A549 (cell line): ENCODE measurements around the gene DAGLA. TPM values are rescaled to one million over a fixed set of nuclear protein-coding genes. Genes with fewer than 3 reads are reported as not detected.
"Not testable (repeated sequence)": the region's sequence is repeated elsewhere in the genome, so short reads cannot be mapped to it uniquely, and the experiment has no call there.

Experiments
- ATAC-seq, 2 experiments: fragments of 200-7000 bp in 1 of 2; fragments of >200 bp in 1 of 2; cut with Nextera tagmentation in 1 of 2; cut with Tn5 transposase in 1 of 2; 3 replicates each; pipeline versions ENCODE4 v1.8.0 to v1.9.1; 2018 to 2020; ENCODE audit warnings: mild to moderate bottlenecking in 1 of 2, moderate library complexity in 1 of 2
- CTCF ChIA-PET: fragments of 300-600 bp; sonication (Branson Sonifier 250); formaldehyde crosslinking; extraction: SDS; loops from one replicate; lab custom pipeline; 2021; ENCODE audit warnings: antibody characterized with exemption, inconsistent platforms; lab: Yijun Ruan, JAX
- POLR2A ChIA-PET: fragments of 350-600 bp; formaldehyde crosslinking; extraction: SDS; loops from one replicate; lab custom pipeline; 2021; ENCODE audit warnings: antibody characterized with exemption, inconsistent platforms; lab: Yijun Ruan, JAX
- DNase-seq, 2 experiments: peaks; one replicate each; pipeline versions ENCODE4 v3.0.0 to v3.0.0-alpha.2; 2011 to 2016; ENCODE audit warnings: low read depth in 1 of 2, low spot score in 1 of 2
- FAIRE-seq: peaks from 2 replicates; lab custom pipeline; 2011; peaks lifted over from hg19 to GRCh38; lab: Jason Lieb, UNC
- H3K27ac ChIP-seq, 2 experiments: fragments of >200 bp; sonication (Bioruptor Twin); formaldehyde crosslinking; 3 replicates each; pipeline ENCODE4 v1.5.1; 2016 to 2017
- H3K4me1 ChIP-seq: fragments of >200 bp; sonication (Bioruptor Twin); formaldehyde crosslinking; 3 replicates; pipeline ENCODE4 v1.6.1; 2016
- H3K4me2 ChIP-seq: fragments of >200 bp; sonication (Bioruptor Twin); formaldehyde crosslinking; 3 replicates; pipeline ENCODE4 v1.6.1; 2016
- H3K4me3 ChIP-seq: fragments of >200 bp; sonication (Bioruptor Twin); formaldehyde crosslinking; 3 replicates; pipeline ENCODE4 v1.5.1; 2016
- H3K9me3 ChIP-seq: fragments of >200 bp; sonication (Bioruptor Twin); formaldehyde crosslinking; 3 replicates; pipeline ENCODE4 v1.6.1; 2016
- CBX2 ChIP-seq: fragments of 200-600 bp; sonication (generic); IDR thresholded peaks from 2 replicates; pipeline ENCODE4 v1.6.1; 2016; ENCODE audit warnings: low read depth, mild to moderate bottlenecking, borderline replicate concordance
- EHF ChIP-seq: fragments of 250-450 bp; sonication (Bioruptor Pico); IDR thresholded peaks from 2 replicates; pipeline ENCODE4 v1.5.0; 2020; ENCODE audit warnings: mild to moderate bottlenecking
- FOSB ChIP-seq: fragments of 250-450 bp; sonication (Bioruptor Pico); IDR thresholded peaks from 2 replicates; pipeline ENCODE4 v1.5.0; 2020; ENCODE audit warnings: mild to moderate bottlenecking, moderate library complexity
- FOXS1 ChIP-seq: fragments of 250-450 bp; sonication (Bioruptor Pico); IDR thresholded peaks from 2 replicates; pipeline ENCODE4 v1.5.0; 2020; ENCODE audit warnings: mild to moderate bottlenecking, moderate library complexity
- GATA3 ChIP-seq: IDR thresholded peaks from 2 replicates; pipeline ENCODE4 v1.6.1; 2012; ENCODE audit warnings: borderline replicate concordance
- HEYL ChIP-seq: fragments of 250-450 bp; sonication (Bioruptor Pico); IDR thresholded peaks from 2 replicates; pipeline ENCODE4 v1.8.0; 2021; ENCODE audit warnings: mild to moderate bottlenecking, moderate library complexity
- HOXB13 ChIP-seq: fragments of 250-450 bp; sonication (Bioruptor Pico); IDR thresholded peaks from 2 replicates; pipeline ENCODE4 v1.5.0; 2020; ENCODE audit warnings: low read depth, mild to moderate bottlenecking, moderate library complexity
- HOXB5 ChIP-seq: fragments of 250-450 bp; sonication (Bioruptor Pico); IDR thresholded peaks from 2 replicates; pipeline ENCODE4 v1.5.0; 2020; ENCODE audit warnings: mild to moderate bottlenecking, moderate library complexity
- KDM5A ChIP-seq: fragments of 200-600 bp; sonication (generic); IDR thresholded peaks from 2 replicates; pipeline ENCODE4 v1.6.1; 2016; ENCODE audit warnings: antibody characterized with exemption, mild to moderate bottlenecking
- NR3C1 ChIP-seq: fragments of >200 bp; sonication (Bioruptor Twin); formaldehyde crosslinking; IDR thresholded peaks from 3 replicates; pipeline ENCODE4 v1.6.1; 2017
- RAD21 ChIP-seq, 2 experiments: fragments of >200 bp in 1 of 2; sonication (Bioruptor Twin) in 1 of 2; formaldehyde crosslinking in 1 of 2; IDR thresholded peaks in 1 of 2; conservative IDR thresholded peaks in 1 of 2; 2 replicates in 1 of 2; 3 replicates in 1 of 2; pipeline ENCODE4 v1.6.1; 2012 to 2018; ENCODE audit warnings: inconsistent platforms in 1 of 2
- SREBF2 ChIP-seq: fragments of 450-650 bp; IDR thresholded peaks from 2 replicates; pipeline ENCODE4 v1.6.1; 2014; ENCODE audit warnings: mild to moderate bottlenecking, moderate library complexity
- ZNF302 ChIP-seq: fragments of 250-450 bp; sonication (Bioruptor Pico); IDR thresholded peaks from 2 replicates; pipeline ENCODE4 v1.9.0; 2021; ENCODE audit warnings: inconsistent platforms, mild to moderate bottlenecking, moderate library complexity
- ZSCAN20 ChIP-seq: fragments of 250-450 bp; sonication (Bioruptor Pico); IDR thresholded peaks from 2 replicates; pipeline ENCODE4 v1.8.0; 2022; ENCODE audit warnings: mild to moderate bottlenecking, moderate library complexity
- WGBS: methylation state at CpG from one replicate; pipeline ENCODE4 v1.1.6; 2017; ENCODE audit errors: missing lambda C conversion rate; 5-methylcytosine and 5-hydroxymethylcytosine counted together
- polyA plus RNA-seq, 4 experiments: library from polyadenylated mRNA; depleted of rRNA in 3 of 4; stranded (reverse); fragments of >200 nt; fragmentation: RNase III in 1 of 4; extraction: RNeasy Plus Mini Kit Qiagen cat#74134 plus additional on column Dnase treatment in 1 of 4; gene quantifications; 2 replicates in 3 of 4; 3 replicates in 1 of 4; pipeline ENCODE4 v1.2.3, GENCODE V29; 2011 to 2017
- TF ChIP-seq, protein P1 (sequence below): IDR thresholded peaks from 2 replicates; pipeline ENCODE4 v1.6.1; 2012
- TF ChIP-seq, protein P2 (sequence below): fragments of 450-650 bp; IDR thresholded peaks from 2 replicates; pipeline ENCODE4 v1.6.1; 2014; ENCODE audit warnings: antibody characterized with exemption
- TF ChIP-seq, protein P3 (sequence below): fragments of 150-350 bp; IDR thresholded peaks from 2 replicates; pipeline ENCODE4 v1.6.1; 2014; ENCODE audit warnings: low read depth, mild to moderate bottlenecking, low read length
- TF ChIP-seq, protein P4 (sequence below): fragments of 250-450 bp; sonication (Bioruptor Pico); IDR thresholded peaks from 2 replicates; pipeline ENCODE4 v1.5.0; 2020; ENCODE audit warnings: low read depth, mild to moderate bottlenecking, moderate library complexity

DAGLA gene
- polyA plus RNA-seq, 2 of the 4 experiments (the other 2 are of a cell fraction) = 0.93 to 2.5 TPM

DNA sequence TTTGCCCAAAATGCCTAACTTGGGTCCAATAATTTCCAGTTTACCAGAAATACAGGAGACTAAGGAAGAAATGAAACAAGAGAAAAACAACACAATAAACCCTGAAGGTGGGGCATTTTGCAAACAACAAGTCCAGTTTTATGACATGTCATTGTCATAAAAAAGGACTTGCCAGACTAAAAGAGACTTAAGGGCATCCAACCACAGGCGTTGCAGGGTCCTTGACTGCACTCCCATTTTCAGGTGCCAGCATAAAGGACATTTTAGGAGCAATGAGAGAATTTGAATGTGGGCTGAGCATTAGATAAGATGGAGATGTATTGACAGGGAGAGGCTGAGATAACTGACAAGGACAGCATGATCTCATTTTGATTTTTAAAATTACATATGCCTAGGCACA is 28.1 kb upstream of the DAGLA start (continued):
- TF ChIP-seq, protein P1, sequence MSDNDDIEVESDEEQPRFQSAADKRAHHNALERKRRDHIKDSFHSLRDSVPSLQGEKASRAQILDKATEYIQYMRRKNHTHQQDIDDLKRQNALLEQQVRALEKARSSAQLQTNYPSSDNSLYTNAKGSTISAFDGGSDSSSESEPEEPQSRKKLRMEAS = no peak
- no peak for TF ChIP-seq GATA3
- TF ChIP-seq, protein P2, sequence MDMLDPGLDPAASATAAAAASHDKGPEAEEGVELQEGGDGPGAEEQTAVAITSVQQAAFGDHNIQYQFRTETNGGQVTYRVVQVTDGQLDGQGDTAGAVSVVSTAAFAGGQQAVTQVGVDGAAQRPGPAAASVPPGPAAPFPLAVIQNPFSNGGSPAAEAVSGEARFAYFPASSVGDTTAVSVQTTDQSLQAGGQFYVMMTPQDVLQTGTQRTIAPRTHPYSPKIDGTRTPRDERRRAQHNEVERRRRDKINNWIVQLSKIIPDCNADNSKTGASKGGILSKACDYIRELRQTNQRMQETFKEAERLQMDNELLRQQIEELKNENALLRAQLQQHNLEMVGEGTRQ = no peak

DNA sequence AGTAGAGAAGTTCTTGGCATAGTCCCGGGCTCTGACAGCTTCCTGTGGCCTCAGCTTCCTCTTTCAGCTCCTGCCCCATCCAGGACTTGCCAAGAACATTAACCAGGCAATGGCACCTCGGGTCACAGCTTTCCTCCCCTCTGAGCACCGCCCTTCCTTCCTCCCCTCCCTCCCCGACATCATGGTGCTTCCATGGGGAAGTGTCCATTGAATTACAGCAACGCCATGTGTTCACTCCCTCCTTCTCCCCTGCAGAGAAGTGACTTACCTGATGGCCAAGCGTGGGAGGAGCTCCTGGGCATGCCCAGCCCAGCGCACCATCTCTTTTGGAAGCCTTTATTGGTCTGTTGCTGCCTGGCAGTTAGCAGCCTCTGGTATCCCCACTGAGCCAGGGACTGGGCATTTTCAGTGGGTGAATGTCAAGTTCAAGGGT is 25.8 kb upstream of the DAGLA start:
- TF ChIP-seq NR3C1 (no peak), CBX2 (no peak), FOXS1 (CRISPR knock-in tag) (no peak), SREBF2 (no peak), RAD21 (conservative IDR thresholded peaks at IDR 0.05 in 1 of 2, IDR thresholded peaks at IDR 0.05 in 1 of 2) (no peak), KDM5A (no peak), ZSCAN20 (CRISPR knock-in tag) (no peak), FOSB (CRISPR knock-in tag) (no peak)
- TF ChIP-seq, protein P3, sequence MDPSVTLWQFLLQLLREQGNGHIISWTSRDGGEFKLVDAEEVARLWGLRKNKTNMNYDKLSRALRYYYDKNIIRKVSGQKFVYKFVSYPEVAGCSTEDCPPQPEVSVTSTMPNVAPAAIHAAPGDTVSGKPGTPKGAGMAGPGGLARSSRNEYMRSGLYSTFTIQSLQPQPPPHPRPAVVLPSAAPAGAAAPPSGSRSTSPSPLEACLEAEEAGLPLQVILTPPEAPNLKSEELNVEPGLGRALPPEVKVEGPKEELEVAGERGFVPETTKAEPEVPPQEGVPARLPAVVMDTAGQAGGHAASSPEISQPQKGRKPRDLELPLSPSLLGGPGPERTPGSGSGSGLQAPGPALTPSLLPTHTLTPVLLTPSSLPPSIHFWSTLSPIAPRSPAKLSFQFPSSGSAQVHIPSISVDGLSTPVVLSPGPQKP = no peak
- TF ChIP-seq, protein P1 = no peak
- TF ChIP-seq, all 56 proteins: peak for 0
- H3K4me3 ChIP-seq = no peak overlapping the region
- no peak overlapping the region; the same call in 2 of the 3 replicates for H3K4me2 ChIP-seq
- H3K27ac ChIP-seq = peak overlapping the region; percentile 23 to 59; a peak in 2 of 6 replicates
- peaks cover 36% of the 10 kb centered on the region for H3K4me1 ChIP-seq
- ChIA-PET POLR2A (no interaction called here), CTCF (interaction anchor here (1.4 to 2.1 kb wide), 2 partner anchors 15 to 109 kb away, joined by 4 to 5 read pairs; no protein-coding TSS in a partner anchor)
- 76% methylated on average over 7 of the region's 7 CpGs for WGBS
- no peak for DNase-seq
- ATAC-seq = peak in 1 of 2 experiments; percentile 32; a peak in 3 of 6 replicates
- no peak for FAIRE-seq
- H3K9me3 ChIP-seq = no peaks in the 10 kb centered on the region

DNA sequence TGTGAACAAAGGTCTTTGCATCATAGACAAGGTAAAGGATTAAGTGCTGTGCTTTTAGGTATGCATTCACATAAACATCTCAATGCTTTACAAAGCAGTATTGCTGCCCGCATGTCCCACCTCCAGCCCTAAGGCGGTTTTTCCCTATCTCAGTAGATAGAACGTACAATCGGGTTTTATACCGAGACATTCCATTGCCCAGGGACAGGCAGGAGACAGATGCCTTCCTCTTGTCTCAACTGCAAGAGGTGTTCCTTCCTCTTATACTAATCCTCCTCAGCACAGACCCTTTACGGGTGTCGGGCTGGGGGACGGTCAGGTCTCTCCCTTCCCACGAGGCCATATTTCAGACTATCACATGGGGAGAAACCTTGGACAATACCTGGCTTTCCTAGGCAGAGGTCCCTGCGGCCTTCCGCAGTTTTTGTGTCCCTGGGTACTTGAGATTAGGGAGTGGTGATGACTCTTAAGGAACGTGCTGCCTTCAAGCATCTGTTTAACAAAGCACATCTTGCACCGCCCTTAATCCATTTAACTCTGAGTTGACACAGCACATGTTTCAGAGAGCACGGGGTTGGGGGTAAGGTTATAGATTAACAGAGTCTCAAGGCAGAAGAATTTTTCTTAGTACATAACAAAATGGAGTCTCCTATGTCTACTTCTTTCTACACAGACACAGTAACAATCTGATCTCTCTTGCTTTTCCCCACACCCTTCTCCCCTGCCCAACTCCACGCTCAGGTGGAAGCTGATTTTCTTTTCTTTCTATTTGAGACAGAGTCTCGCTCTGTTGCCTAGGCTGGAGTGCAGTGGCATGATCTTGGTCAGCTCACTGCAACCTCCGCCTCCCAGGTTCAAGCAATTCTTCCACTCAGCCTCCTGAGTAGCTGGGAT is 24.7 kb upstream of the DAGLA start:
- peak overlapping the region; percentile 38; the same call in 2 of the 3 replicates for H3K4me2 ChIP-seq
- CTCF ChIA-PET = interaction anchor here (1.0 to 1.9 kb wide), 3 partner anchors 16 to 78 kb away, joined by 3 to 12 read pairs (median 5); no protein-coding TSS in a partner anchor

More for the DNA sequence above, 24.7 kb upstream of the DAGLA start:
- Histone ChIP-seq H3K4me1 (peaks cover 36% of the 10 kb centered on the region), H3K27ac (peak overlapping the region; percentile 59 to 78; a peak in 5 of 6 replicates)
- H3K4me3 ChIP-seq, FAIRE-seq, H3K9me3 ChIP-seq, POLR2A ChIA-PET, ATAC-seq, DNase-seq: not testable (repeated sequence)
- WGBS = 43% methylated on average over 15 of the region's 17 CpGs
- TF ChIP-seq FOXS1 (CRISPR knock-in tag) (peak; percentile 93; the same call in 1 of the 2 replicates), HOXB5 (CRISPR knock-in tag) (peak; percentile 92), HOXB13 (CRISPR knock-in tag) (peak; percentile 93; the same call in 1 of the 2 replicates), EHF (peak; percentile 94), ZSCAN20 (CRISPR knock-in tag) (0 out of 2 replicates have a peak, but pooled peaks have one; percentile 71), HEYL (peak; percentile 78; the same call in 1 of the 2 replicates), ZNF302 (CRISPR knock-in tag) (peak; percentile 84; the same call in 1 of the 2 replicates)
- TF ChIP-seq, protein P4, sequence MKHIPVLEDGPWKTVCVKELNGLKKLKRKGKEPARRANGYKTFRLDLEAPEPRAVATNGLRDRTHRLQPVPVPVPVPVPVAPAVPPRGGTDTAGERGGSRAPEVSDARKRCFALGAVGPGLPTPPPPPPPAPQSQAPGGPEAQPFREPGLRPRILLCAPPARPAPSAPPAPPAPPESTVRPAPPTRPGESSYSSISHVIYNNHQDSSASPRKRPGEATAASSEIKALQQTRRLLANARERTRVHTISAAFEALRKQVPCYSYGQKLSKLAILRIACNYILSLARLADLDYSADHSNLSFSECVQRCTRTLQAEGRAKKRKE (CRISPR knock-in tag) = 0 out of 2 replicates have a peak, but pooled peaks have one; percentile 22
